Ovary (tissue), 3 donors: Measurements from ENCODE around the gene NCOR1.

Source experiments
- EP300 ChIP-seq: sonication (generic); formaldehyde crosslinking; IDR thresholded peaks from one replicate; pipeline ENCODE4 v1.6.1; 2017; ENCODE audit warnings: antibody characterized with exemption
- POLR2A ChIP-seq: fragments of 450-650 bp; IDR thresholded peaks from one replicate; pipeline ENCODE4 v1.6.1; 2017; ENCODE audit warnings: antibody characterized with exemption, mild to moderate bottlenecking, moderate library complexity
- TF ChIP-seq, protein P1 (sequence below), 3 donors: fragments of 450-650 bp in 2 of 3; fragments of 200-600 bp in 1 of 3; IDR thresholded peaks; one replicate each; pipeline versions ENCODE4 v1.5.1 to v1.8.0; 2016 to 2022; ENCODE audit warnings: antibody characterized with exemption in 3 of 3, mild to moderate bottlenecking in 1 of 3
- donor health status: DM: no; HTN: no; CAD: no.

DNA sequence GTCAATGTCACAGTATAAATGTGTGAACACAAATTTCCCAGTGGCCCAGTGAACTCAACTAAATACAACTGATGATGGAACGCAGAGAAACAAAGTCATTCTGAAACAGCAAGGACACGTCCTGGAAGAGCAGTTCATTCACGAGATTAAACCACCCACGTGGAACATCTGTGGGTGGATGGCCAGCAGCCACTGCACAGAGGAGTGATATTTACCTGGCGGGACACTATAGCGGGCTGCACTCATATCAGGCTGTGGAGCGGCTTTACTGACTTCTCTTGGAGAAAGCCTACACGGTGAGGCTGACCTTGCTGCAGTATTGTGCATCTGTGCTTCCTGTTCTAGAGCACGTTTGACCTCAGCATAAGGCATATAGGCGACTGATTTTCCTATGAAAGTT, 128.4 kb downstream of the NCOR1 start:
- TF ChIP-seq, protein P1, sequence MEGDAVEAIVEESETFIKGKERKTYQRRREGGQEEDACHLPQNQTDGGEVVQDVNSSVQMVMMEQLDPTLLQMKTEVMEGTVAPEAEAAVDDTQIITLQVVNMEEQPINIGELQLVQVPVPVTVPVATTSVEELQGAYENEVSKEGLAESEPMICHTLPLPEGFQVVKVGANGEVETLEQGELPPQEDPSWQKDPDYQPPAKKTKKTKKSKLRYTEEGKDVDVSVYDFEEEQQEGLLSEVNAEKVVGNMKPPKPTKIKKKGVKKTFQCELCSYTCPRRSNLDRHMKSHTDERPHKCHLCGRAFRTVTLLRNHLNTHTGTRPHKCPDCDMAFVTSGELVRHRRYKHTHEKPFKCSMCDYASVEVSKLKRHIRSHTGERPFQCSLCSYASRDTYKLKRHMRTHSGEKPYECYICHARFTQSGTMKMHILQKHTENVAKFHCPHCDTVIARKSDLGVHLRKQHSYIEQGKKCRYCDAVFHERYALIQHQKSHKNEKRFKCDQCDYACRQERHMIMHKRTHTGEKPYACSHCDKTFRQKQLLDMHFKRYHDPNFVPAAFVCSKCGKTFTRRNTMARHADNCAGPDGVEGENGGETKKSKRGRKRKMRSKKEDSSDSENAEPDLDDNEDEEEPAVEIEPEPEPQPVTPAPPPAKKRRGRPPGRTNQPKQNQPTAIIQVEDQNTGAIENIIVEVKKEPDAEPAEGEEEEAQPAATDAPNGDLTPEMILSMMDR (IDR thresholded peaks at IDR 0.05): no peak
- TF ChIP-seq POLR2A (no peak), EP300 (no peak)
